ENCODE measurements around the gene GATA2.

The GATA2 gene

DNA sequence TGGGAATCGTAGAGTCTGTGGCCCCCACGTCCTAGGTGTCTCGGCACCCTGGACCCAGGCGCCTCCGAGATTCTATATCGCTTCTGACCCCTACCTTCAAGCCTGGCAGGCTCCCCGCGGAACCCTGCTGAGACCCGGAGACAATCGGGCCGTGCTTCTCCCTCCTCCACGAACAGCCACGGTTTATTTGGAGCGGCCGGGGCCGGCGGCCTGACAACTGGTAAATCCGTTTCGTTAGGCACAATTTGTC lies 1.4 kb downstream of the GATA2 start:
- Histone ChIP-seq H3K9ac (ENCODE audit: low read depth, low read length) (no peak overlapping the region), H3K4me3 (ENCODE audit: low read length) (peak overlapping the region; percentile 32; the same call in 1 of the 2 replicates), H3K27ac (ENCODE audit: low read length) (no peak overlapping the region)

GRCh38 chr3:128490915-128491690 lies 1.9 kb downstream of the GATA2 start:
- Histone ChIP-seq H3K4me3 (ENCODE audit: low read length) (peak overlapping the region; percentile 20; the same call in 1 of the 2 replicates), H3K4me1 (ENCODE audit: insufficient read depth, low read length) (peaks cover 5% of the 10 kb centered on the region; the same call in 1 of the 2 replicates), H3K27ac (ENCODE audit: low read length) (no peak overlapping the region), H3K27me3 (ENCODE audit: insufficient read depth, low read length) (peaks cover 100% of the 10 kb centered on the region), H3K9me3 (ENCODE audit: insufficient read depth, low read depth, low read length) (peaks cover 7% of the 10 kb centered on the region; the same call in 1 of the 2 replicates), H3K36me3 (ENCODE audit: insufficient read depth, low read depth, low read length) (no peaks in the 10 kb centered on the region), H3K9ac (ENCODE audit: low read depth, low read length) (no peak overlapping the region)

More for the DNA sequence above, 1.4 kb downstream of the GATA2 start:
- H3K9me3 ChIP-seq (ENCODE audit: insufficient read depth, low read depth, low read length) = peaks cover 7% of the 10 kb centered on the region; the same call in 1 of the 2 replicates
- H3K27me3 ChIP-seq (ENCODE audit: insufficient read depth, low read length) = peaks cover 100% of the 10 kb centered on the region
- peaks cover 5% of the 10 kb centered on the region; the same call in 1 of the 2 replicates for H3K4me1 ChIP-seq (ENCODE audit: insufficient read depth, low read length)
- no peaks in the 10 kb centered on the region for H3K36me3 ChIP-seq (ENCODE audit: insufficient read depth, low read depth, low read length)

DNA sequence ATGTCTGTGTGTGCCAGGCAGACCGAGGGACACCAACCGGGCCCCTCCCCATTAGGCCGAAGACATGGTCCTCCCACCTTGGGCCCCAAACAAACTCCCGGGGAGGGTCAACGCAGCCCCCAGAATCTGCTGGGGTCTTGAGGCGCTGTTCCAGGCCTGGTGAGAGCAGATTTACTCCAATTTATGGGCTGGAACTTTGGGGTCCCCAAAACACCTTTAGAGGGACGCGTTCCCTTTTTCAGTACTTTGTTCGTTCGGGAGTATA lies 2.4 kb downstream of the GATA2 start:
- Histone ChIP-seq H3K27ac (ENCODE audit: low read length) (no peak overlapping the region), H3K36me3 (ENCODE audit: insufficient read depth, low read depth, low read length) (no peaks in the 10 kb centered on the region), H3K27me3 (ENCODE audit: insufficient read depth, low read length) (peaks cover 100% of the 10 kb centered on the region), H3K4me1 (ENCODE audit: insufficient read depth, low read length) (peaks cover 5% of the 10 kb centered on the region; the same call in 1 of the 2 replicates), H3K9me3 (ENCODE audit: insufficient read depth, low read depth, low read length) (peaks cover 7% of the 10 kb centered on the region; the same call in 1 of the 2 replicates), H3K9ac (ENCODE audit: low read depth, low read length) (no peak overlapping the region), H3K4me3 (ENCODE audit: low read length) (peak overlapping the region; percentile 20; the same call in 1 of the 2 replicates)

- Histone ChIP-seq H3K4me3 (ENCODE audit: low read length) (peak overlapping the region; percentile 61), H3K36me3 (ENCODE audit: insufficient read depth, low read depth, low read length) (no peaks in the 10 kb centered on the region), H3K4me1 (ENCODE audit: insufficient read depth, low read length) (peaks cover 5% of the 10 kb centered on the region; the same call in 1 of the 2 replicates), H3K27me3 (ENCODE audit: insufficient read depth, low read length) (peaks cover 100% of the 10 kb centered on the region), H3K9ac (ENCODE audit: low read depth, low read length) (no peak overlapping the region; the same call in 1 of the 2 replicates), H3K27ac (ENCODE audit: low read length) (no peak overlapping the region), H3K9me3 (ENCODE audit: insufficient read depth, low read depth, low read length) (peaks cover 7% of the 10 kb centered on the region; the same call in 1 of the 2 replicates)
Measured at GRCh38 chr3:128489927-128490649, 2.9 kb downstream of the GATA2 start.

DNA sequence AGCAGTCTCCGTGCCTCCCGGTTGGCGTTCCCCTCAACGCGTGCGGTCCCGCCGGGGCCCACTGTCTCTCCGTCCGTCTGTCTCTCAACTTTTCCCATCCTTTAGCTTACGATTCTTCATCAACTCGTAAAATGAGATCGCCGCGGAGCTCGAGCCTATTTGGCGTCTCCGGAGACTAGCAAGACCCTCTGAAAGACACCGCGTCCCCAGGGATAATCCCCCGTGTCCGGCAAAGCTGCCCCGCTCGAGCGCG lies 3.4 kb downstream of the GATA2 start:
- H3K9ac ChIP-seq (ENCODE audit: low read depth, low read length) = no peak overlapping the region; the same call in 1 of the 2 replicates
- peaks cover 7% of the 10 kb centered on the region; the same call in 1 of the 2 replicates for H3K9me3 ChIP-seq (ENCODE audit: insufficient read depth, low read depth, low read length)
- peak overlapping the region; percentile 61 for H3K4me3 ChIP-seq (ENCODE audit: low read length)
- H3K4me1 ChIP-seq (ENCODE audit: insufficient read depth, low read length) = peaks cover 5% of the 10 kb centered on the region; the same call in 1 of the 2 replicates
- H3K27me3 ChIP-seq (ENCODE audit: insufficient read depth, low read length) = peaks cover 100% of the 10 kb centered on the region
- no peaks in the 10 kb centered on the region for H3K36me3 ChIP-seq (ENCODE audit: insufficient read depth, low read depth, low read length)
- no peak overlapping the region for H3K27ac ChIP-seq (ENCODE audit: low read length)

- Histone ChIP-seq H3K27ac (ENCODE audit: low read length) (no peak overlapping the region), H3K4me3 (ENCODE audit: low read length) (peak overlapping the region; percentile 61), H3K36me3 (ENCODE audit: insufficient read depth, low read depth, low read length) (no peaks in the 10 kb centered on the region), H3K9me3 (ENCODE audit: insufficient read depth, low read depth, low read length) (peaks cover 7% of the 10 kb centered on the region; the same call in 1 of the 2 replicates), H3K9ac (ENCODE audit: low read depth, low read length) (no peak overlapping the region; the same call in 1 of the 2 replicates), H3K27me3 (ENCODE audit: insufficient read depth, low read length) (peaks cover 100% of the 10 kb centered on the region), H3K4me1 (ENCODE audit: insufficient read depth, low read length) (peaks cover 8% of the 10 kb centered on the region)
Measured at GRCh38 chr3:128488991-128489673, 3.9 kb downstream of the GATA2 start.

DNA sequence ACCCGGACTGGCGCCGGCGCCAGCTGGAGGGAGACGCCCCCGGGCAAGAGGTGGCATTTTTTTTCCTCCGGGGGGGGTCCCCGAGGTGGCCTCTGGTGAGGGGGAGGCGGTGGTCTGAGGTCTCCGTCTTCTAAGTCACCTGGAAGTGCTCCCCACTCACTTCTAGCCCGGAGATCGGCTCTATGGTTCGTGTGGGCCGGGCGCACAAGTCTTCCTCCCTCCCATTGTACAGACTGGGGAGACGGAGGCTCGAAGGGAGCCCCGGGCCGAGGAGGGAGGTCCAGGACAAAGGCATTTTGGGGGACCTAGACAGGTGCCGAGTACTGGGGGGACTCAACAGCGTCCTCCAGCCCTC lies 4.4 kb downstream of the GATA2 start:
- H3K4me3 ChIP-seq (ENCODE audit: low read length) = peak overlapping the region; percentile 61; the same call in 1 of the 2 replicates
- H3K9me3 ChIP-seq (ENCODE audit: insufficient read depth, low read depth, low read length) = peaks cover 7% of the 10 kb centered on the region; the same call in 1 of the 2 replicates
- no peak overlapping the region for H3K27ac ChIP-seq (ENCODE audit: low read length)
- H3K4me1 ChIP-seq (ENCODE audit: insufficient read depth, low read length) = peaks cover 13% of the 10 kb centered on the region
- H3K27me3 ChIP-seq (ENCODE audit: insufficient read depth, low read length) = peaks cover 100% of the 10 kb centered on the region
- H3K9ac ChIP-seq (ENCODE audit: low read depth, low read length) = no peak overlapping the region
- no peaks in the 10 kb centered on the region for H3K36me3 ChIP-seq (ENCODE audit: insufficient read depth, low read depth, low read length)

DNA sequence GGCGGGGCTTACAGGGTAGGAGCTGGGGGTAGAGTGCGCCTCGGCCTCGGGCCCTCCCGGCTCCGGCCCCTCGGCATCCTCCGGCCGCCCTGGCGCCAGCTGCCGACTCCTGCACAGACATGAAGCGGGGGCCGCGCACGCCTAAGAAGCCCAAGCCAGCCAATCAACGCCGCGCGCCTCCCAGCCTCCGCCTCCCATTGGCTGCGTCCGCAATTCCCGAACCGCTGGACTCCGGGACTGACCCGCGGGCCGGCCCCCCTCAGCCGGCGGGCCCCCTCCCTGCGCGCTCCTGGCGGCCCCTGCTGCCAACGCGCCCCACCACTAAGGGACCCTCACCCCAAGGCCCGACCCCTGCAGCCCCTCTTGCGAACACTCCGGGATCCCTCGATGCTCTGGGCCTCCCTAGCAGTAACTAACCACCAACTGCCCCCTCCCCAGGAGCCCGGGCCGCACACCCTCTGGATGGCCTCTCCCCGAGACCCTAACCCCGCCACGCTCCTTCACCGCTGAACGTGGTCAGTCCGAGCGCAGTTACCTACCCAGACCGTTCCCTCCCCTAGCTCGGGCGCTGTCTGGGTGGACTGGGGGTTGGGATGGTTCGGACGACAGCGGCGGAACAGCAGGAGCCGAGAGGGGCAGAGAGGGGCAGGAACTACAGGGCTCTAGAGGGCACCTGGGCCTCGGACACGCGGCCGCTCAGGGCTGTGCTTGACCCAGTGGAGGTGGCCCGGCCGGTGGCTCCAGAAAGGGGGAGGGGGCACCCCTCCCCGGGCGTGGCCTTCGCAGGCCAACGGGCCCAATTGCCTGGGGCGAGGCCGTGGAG lies 5.0 kb downstream of the GATA2 start:
- H3K27me3 ChIP-seq (ENCODE audit: insufficient read depth, low read length) = peaks cover 100% of the 10 kb centered on the region
- peaks cover 7% of the 10 kb centered on the region; the same call in 1 of the 2 replicates for H3K9me3 ChIP-seq (ENCODE audit: insufficient read depth, low read depth, low read length)
- H3K9ac ChIP-seq (ENCODE audit: low read depth, low read length) = no peak overlapping the region
- no peaks in the 10 kb centered on the region for H3K36me3 ChIP-seq (ENCODE audit: insufficient read depth, low read depth, low read length)
- peaks cover 18% of the 10 kb centered on the region for H3K4me1 ChIP-seq (ENCODE audit: insufficient read depth, low read length)
- no peak overlapping the region for H3K27ac ChIP-seq (ENCODE audit: low read length)
- peak overlapping the region; percentile 61; the same call in 1 of the 2 replicates for H3K4me3 ChIP-seq (ENCODE audit: low read length)

GRCh38 chr3:128487538-128487812 lies 5.5 kb downstream of the GATA2 start:
- Histone ChIP-seq H3K27ac (ENCODE audit: low read length) (no peak overlapping the region), H3K4me3 (ENCODE audit: low read length) (peak overlapping the region; percentile 21; the same call in 1 of the 2 replicates), H3K4me1 (ENCODE audit: insufficient read depth, low read length) (peaks cover 22% of the 10 kb centered on the region), H3K36me3 (ENCODE audit: insufficient read depth, low read depth, low read length) (no peaks in the 10 kb centered on the region), H3K27me3 (ENCODE audit: insufficient read depth, low read length) (peaks cover 100% of the 10 kb centered on the region), H3K9me3 (ENCODE audit: insufficient read depth, low read depth, low read length) (peaks cover 7% of the 10 kb centered on the region; the same call in 1 of the 2 replicates), H3K9ac (ENCODE audit: low read depth, low read length) (no peak overlapping the region)

DNA sequence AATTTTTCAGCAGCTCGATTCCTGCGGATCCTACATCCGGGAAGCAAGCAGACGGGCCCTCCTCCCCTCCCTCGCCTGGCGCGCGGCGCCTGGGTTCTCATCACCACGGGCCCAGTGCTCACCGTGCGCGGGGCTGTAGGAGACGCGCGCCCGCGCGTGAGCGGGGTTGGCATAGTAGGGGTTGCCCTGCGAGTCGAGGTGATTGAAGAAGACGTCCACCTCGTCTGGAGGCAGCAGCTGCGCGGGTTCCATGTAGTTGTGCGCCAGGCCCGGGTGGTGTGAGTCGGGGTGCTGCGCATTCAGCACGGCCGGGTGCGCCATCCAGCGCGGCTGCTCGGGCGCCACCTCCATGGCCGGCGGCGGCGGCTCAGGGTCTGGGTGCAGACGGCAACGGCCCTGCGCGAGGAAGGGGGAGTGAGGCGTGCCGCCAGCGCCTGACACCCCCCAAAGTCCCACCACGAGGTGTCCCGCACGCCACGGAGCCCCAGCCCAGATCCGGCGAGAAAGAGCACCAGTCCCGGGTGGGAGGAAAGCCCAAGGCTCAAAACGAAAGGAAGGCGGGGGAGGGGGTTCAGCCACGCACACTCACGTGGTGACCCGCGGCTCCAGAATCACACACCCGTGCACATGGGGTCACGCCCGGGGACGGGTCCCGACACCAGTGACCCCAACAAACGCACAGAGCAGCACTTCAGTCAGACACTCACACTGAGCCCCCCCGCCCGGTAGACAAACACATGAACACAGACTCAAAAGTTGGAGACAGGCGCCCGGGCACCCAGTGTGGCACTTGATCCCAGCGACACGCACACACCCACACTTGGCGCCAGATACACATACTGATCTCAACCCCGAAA lies 6.1 kb downstream of the GATA2 start:
- H3K9me3 ChIP-seq (ENCODE audit: insufficient read depth, low read depth, low read length) = peaks cover 7% of the 10 kb centered on the region; the same call in 1 of the 2 replicates
- H3K36me3 ChIP-seq (ENCODE audit: insufficient read depth, low read depth, low read length) = no peaks in the 10 kb centered on the region
- peak overlapping the region; percentile 21; the same call in 1 of the 2 replicates for H3K4me3 ChIP-seq (ENCODE audit: low read length)
- no peak overlapping the region for H3K9ac ChIP-seq (ENCODE audit: low read depth, low read length)
- H3K27me3 ChIP-seq (ENCODE audit: insufficient read depth, low read length) = peaks cover 100% of the 10 kb centered on the region
- peaks cover 25% of the 10 kb centered on the region for H3K4me1 ChIP-seq (ENCODE audit: insufficient read depth, low read length)
- no peak overlapping the region for H3K27ac ChIP-seq (ENCODE audit: low read length)
